Stomach (tissue), 9 donors: ENCODE data around the gene OTUD3. TPM values are rescaled to one million over a fixed set of nuclear protein-coding genes. Genes with fewer than 3 reads are reported as not detected.
A peak's percentile ranks its signal among the peaks of the same experiment; 100 is the strongest.
"Not testable (repeated sequence)": the region's sequence is repeated elsewhere in the genome, so short reads cannot be mapped to it uniquely, and the experiment has no call there.

Source experiments
- DNase-seq, 2 donors: peaks; one replicate each; pipeline versions ENCODE4 v3.0.0 to v3.0.0-alpha.2; 2013 to 2019
- H3K27ac ChIP-seq, 5 donors: fragments of 200-600 bp in 4 of 5; sonication (generic) in 4 of 5; one replicate each; pipeline ENCODE4 v1.5.1; 2013 to 2019; ENCODE audit warnings: mild to moderate bottlenecking in 1 of 5, moderate library complexity in 1 of 5
- H3K27me3 ChIP-seq, 3 donors: fragments of 200-600 bp; sonication (generic); one replicate each; pipeline ENCODE4 v1.5.1; 2017 to 2019; ENCODE audit warnings: mixed run types in 1 of 3
- H3K36me3 ChIP-seq, 4 donors: fragments of 200-600 bp; sonication (generic); 1 replicate in 3 of 4; 2 replicates in 1 of 4; pipeline ENCODE4 v1.5.1; 2016 to 2019
- H3K4me1 ChIP-seq, 4 donors: fragments of 200-600 bp; sonication (generic); one replicate each; pipeline ENCODE4 v1.5.1; 2016 to 2019
- H3K4me3 ChIP-seq, 4 donors: fragments of 200-600 bp; sonication (generic) in 3 of 4; one replicate each; pipeline ENCODE4 v1.5.1; 2016 to 2019; ENCODE audit warnings: mild to moderate bottlenecking in 1 of 4
- H3K9me3 ChIP-seq, 4 donors: fragments of 200-600 bp; sonication (generic); one replicate each; pipeline ENCODE4 v1.5.1; 2016 to 2019
- CTCF ChIP-seq, 7 experiments: fragments of 450-650 bp in 4 of 7; fragments of 200-600 bp in 3 of 7; sonication (generic) in 3 of 7; IDR thresholded peaks; one replicate each; pipeline ENCODE4 v1.5.1; 2016 to 2019; ENCODE audit warnings: antibody characterized with exemption in 7 of 7, control low read depth in 2 of 7, mild to moderate bottlenecking in 1 of 7
- EP300 ChIP-seq: sonication (generic); formaldehyde crosslinking; IDR thresholded peaks from one replicate; pipeline ENCODE4 v1.6.1; 2017; ENCODE audit warnings: antibody characterized with exemption
- POLR2A ChIP-seq, 4 donors: fragments of 450-650 bp; IDR thresholded peaks; one replicate each; pipeline ENCODE4 v1.6.1; 2016; ENCODE audit warnings: antibody characterized with exemption in 4 of 4, control low read depth in 2 of 4, mild to moderate bottlenecking in 1 of 4, moderate library complexity in 1 of 4
- POLR2AphosphoS5 ChIP-seq, 3 donors: sonication (generic); formaldehyde crosslinking; IDR thresholded peaks; one replicate each; pipeline ENCODE4 v1.6.1; 2016; ENCODE audit warnings: antibody characterized with exemption in 3 of 3
- WGBS, 5 donors: extraction: QIAGEN DNeasy Blood & Tissue Kit in 3 of 5; methylation state at CpG; one replicate each; pipeline versions ENCODE4 v1.1.5 to v1.1.7; 2013 to 2018; 5-methylcytosine and 5-hydroxymethylcytosine counted together
- intact Hi-C: fragments of 100-400 bp; cut with DNase I; formaldehyde crosslinking; loops from one replicate; pipeline ENCODE4 v1.15.1; 2023; ENCODE audit warnings: low total_unique reads
- polyA plus RNA-seq, 3 donors: library from polyadenylated mRNA; stranded (reverse); fragments of 200-250 nt; gene quantifications; one replicate each; pipeline ENCODE4 v1.2.3, GENCODE V29; 2013
- total RNA-seq, 5 donors: library from RNA; depleted of rRNA; stranded (reverse); fragments of >200 nt; gene quantifications; one replicate each; pipeline versions ENCODE4 v1.1.0 to v1.2.3, GENCODE V29; 2014 to 2016
- donor health status: healthy with polysubstance abuse.
- donor health status: Bipolar disorder and iron deficiency.
- donor health status: healthy.

Gene OTUD3
- total and polyA plus RNA-seq, 8 donors = 0.93 to 13.2 (median 3.9) TPM

- H3K4me3 ChIP-seq = no peak overlapping the region
- intact Hi-C loops = no loop called here
- H3K9me3 ChIP-seq = no peaks in the 10 kb centered on the region
- no peak for DNase-seq
- no peaks in the 10 kb centered on the region for H3K4me1 ChIP-seq
- H3K27ac ChIP-seq = no peak overlapping the region
- no peaks in the 10 kb centered on the region for H3K36me3 ChIP-seq
- TF ChIP-seq CTCF (IDR thresholded peaks at IDR 0.05) = no peak
- TF ChIP-seq EP300 = no peak
- no peak for TF ChIP-seq POLR2AphosphoS5 (IDR thresholded peaks at IDR 0.05)
- no peak for TF ChIP-seq POLR2A (IDR thresholded peaks at IDR 0.05)
- no peaks in the 10 kb centered on the region for H3K27me3 ChIP-seq
Observed at GRCh38 chr1:19840228-19840627, 42.0 kb upstream of the OTUD3 start.

GRCh38 chr1:19844731-19845495, 37.3 kb upstream of the OTUD3 start:
- peak in 1 of 2 donors; percentile 25 for DNase-seq
- 36 to 45% (median 43%) methylated on average over 11 of the region's 11 CpGs for WGBS, 5 donors
- Histone ChIP-seq H3K4me3 (no peak overlapping the region), H3K27ac (no peak overlapping the region), H3K9me3 (no peaks in the 10 kb centered on the region), H3K4me1 (no peaks in the 10 kb centered on the region), H3K27me3 (peaks cover 0 to 6% (median 0%) of the 10 kb centered on the region in 3 donors), H3K36me3 (no peaks in the 10 kb centered on the region)
- TF ChIP-seq EP300 (no peak), POLR2A (IDR thresholded peaks at IDR 0.05) (no peak), POLR2AphosphoS5 (IDR thresholded peaks at IDR 0.05) (no peak), CTCF (IDR thresholded peaks at IDR 0.05) (no peak)
- intact Hi-C loops = no loop called here

GRCh38 chr1:19845555-19845954, 36.6 kb upstream of the OTUD3 start:
- Histone ChIP-seq H3K4me1 (no peaks in the 10 kb centered on the region), H3K27me3 (peaks cover 0 to 6% (median 0%) of the 10 kb centered on the region in 3 donors), H3K36me3 (no peaks in the 10 kb centered on the region), H3K4me3 (no peak overlapping the region), H3K27ac (no peak overlapping the region), H3K9me3 (no peaks in the 10 kb centered on the region)
- 85 to 89% (median 88%) methylated on average over 8 of the region's 8 CpGs for WGBS, 5 donors
- no peak for DNase-seq
- TF ChIP-seq EP300 = no peak
- TF ChIP-seq POLR2A (IDR thresholded peaks at IDR 0.05) = no peak
- no peak for TF ChIP-seq POLR2AphosphoS5 (IDR thresholded peaks at IDR 0.05)
- TF ChIP-seq CTCF (IDR thresholded peaks at IDR 0.05) = no peak
- intact Hi-C loops = no loop called here

- Histone ChIP-seq H3K4me3 (no peak overlapping the region), H3K27me3 (peaks cover 0 to 6% (median 0%) of the 10 kb centered on the region in 3 donors), H3K9me3 (no peaks in the 10 kb centered on the region), H3K27ac (no peak overlapping the region), H3K4me1 (no peaks in the 10 kb centered on the region), H3K36me3 (no peaks in the 10 kb centered on the region)
- intact Hi-C loops = no loop called here
- DNase-seq = no peak
- 76 to 95% (median 82%) methylated on average over 3 of the region's 3 CpGs for WGBS, 5 donors
- TF ChIP-seq POLR2AphosphoS5 (IDR thresholded peaks at IDR 0.05) (no peak), CTCF (IDR thresholded peaks at IDR 0.05) (no peak), POLR2A (IDR thresholded peaks at IDR 0.05) (no peak), EP300 (no peak)
Observed at GRCh38 chr1:19846338-19846737, 35.9 kb upstream of the OTUD3 start.

GRCh38 chr1:19847334-19847733, 34.9 kb upstream of the OTUD3 start:
- intact Hi-C loops, H3K4me3 ChIP-seq, H3K9me3 ChIP-seq, H3K4me1 ChIP-seq, H3K36me3 ChIP-seq, H3K27ac ChIP-seq, DNase-seq, H3K27me3 ChIP-seq: not testable (repeated sequence)
- 75 to 89% (median 84%) methylated on average over 9 of the region's 9 CpGs for WGBS, 5 donors

GRCh38 chr1:19849307-19849706, 32.9 kb upstream of the OTUD3 start:
- intact Hi-C loops, DNase-seq, H3K4me1 ChIP-seq, H3K4me3 ChIP-seq, H3K36me3 ChIP-seq, H3K27ac ChIP-seq, H3K27me3 ChIP-seq, H3K9me3 ChIP-seq: not testable (repeated sequence)
- WGBS, 5 donors = 66 to 77% (median 72%) methylated on average over 3 of the region's 3 CpGs
